Myocyte (in vitro differentiated cells): ENCODE measurements around the gene CITED4. TPM values are rescaled to one million over a fixed set of nuclear protein-coding genes. Genes with fewer than 3 reads are reported as not detected.

ENCODE experiments used
- DNase-seq: peaks from one replicate; pipeline ENCODE4 v3.0.0-alpha.2; 2012; ENCODE audit warnings: low read depth
- total RNA-seq: library from RNA; depleted of rRNA; stranded (reverse); fragments of >200 nt; gene quantifications from 2 replicates; pipeline ENCODE4 v1.2.3, GENCODE V29; 2014

The CITED4 gene
- total RNA-seq, 1 donor from 2014 or later: 4.9 TPM

DNA sequence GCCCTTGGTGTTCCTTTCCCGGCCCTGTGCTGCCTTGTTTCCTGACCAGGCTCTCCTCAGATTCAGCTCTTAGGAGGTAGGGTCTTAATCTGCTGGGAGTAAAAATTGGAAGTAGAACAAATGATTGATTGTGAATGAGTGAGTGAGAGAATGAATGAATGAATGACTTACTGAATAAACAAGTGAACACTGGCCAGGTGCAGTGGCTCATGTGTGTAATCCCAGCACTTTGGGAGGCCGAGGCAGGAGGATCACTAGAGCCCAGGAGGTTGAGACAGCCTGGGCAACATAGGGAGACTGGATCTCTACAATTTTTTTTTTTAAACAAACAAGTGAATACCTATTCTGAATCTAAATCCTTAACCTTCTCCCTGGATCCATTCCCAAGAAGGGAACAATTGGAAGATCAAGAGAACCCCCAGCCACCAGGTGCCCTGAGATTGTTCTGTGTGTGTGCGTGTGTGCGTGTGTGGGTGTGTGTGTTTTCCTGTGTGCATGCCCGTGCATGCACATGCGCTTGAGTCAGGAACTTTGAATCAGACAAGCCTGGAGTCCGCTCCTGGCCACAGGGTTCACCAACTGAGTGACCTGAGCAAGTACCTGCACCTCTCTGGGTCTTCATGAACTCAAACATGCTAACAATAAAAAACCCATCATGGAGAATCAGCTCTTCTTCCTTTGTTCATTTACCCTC, 24.3 kb upstream of the CITED4 start:
- no peak for DNase-seq

DNA sequence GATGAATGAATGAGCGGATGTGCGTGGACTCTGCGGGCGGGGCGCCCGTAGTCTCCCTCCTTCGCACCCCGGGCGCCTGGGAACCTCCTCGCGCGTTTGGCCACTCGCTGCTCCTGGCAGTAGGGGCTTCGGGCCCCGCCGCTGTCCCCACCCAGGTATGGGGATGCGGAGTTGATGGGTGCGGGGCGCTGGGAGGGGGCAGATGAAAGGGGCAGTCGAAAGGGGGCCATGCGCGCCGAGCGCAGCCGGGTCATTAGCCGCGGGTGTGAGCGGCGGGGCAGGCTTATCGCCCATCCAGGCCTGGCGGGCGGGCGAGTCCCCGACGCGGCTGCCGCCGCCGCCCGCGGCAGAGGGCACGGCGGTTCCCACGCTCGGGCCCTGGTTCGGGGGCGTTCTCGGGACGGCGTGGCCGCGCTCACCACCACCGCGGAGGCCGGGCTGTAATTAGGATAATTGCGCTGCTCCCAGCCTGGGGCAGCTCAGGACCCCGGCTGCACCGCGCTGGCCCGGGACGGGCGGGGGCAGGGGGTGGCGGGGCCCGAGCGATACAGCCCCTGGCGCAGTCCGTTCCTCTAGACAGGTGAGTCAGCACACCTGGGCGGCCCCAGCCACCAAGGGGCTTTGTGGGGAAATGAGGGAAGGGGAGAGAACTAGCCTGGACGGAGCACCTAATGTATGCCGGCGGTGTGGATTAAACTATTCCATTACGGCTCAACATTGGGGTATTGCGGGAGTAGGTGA, 22.1 kb upstream of the CITED4 start:
- no peak for DNase-seq

DNA sequence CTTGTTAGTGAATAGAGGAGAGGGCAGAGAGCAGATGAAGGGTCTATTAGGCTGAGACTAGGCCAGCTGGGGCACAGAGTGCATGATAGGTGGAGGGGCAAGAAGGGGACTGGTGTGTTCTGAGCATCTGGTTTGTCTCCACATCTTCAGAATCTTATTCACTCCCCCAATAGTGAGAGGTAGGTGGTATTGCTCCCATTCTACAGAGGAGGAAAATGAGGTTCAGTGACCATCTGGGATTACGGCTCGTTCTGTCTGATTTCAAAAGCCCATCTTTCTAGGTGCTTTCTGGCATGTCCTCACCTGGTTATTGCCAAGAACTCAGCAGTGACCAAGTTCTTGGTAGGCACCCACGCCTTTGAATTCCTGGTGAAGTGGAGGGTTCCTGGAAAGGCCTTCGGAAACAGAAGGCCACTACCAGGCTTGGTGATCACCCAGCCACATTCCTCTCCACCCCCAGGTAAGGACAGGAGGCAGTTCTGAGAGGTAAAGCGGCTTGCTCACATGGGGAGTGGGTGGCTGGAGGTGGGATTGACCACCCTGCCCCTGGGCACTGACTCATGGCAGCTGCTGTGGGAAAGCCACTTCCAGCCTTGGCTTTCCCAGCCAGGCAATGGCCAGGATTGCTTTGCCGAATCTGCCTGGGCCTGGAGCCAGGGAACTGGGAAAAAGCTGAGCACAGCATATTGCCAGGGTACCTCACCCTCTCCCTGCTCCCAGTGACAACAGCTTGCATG, 18.8 kb upstream of the CITED4 start:
- DNase-seq: no peak

DNA sequence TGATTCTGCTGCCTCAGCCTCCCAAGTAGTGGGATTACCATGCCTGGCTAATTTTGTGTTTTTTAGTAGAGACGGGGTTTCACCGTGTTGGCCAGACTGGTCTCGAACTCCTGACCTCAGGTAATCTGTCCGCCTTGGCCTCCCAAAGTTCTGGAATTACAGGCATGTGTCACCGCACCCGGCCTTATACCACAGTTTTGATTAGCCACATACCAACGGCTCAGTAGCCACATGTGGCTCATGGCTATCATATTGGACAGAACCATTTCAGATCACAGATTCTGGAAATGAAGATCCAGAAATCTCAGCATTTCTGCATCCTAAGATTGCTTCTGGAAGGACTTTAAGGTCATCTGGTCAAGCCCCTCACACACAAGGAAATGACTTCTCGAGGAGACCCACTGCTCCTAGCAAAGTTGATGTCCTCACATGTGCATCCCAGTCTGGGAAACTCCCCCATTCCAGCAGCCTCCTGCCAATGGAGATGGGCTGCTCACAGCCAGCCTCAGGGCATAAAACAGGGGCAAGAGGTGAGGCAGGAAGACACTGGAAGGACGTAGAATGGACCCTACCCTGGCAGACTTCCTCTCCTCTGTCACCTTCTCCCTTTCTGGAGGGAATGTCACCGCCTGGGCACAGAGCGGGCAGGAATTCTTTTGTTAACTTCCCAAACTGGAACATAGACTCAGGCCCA, 17.5 kb upstream of the CITED4 start:
- no peak for DNase-seq

DNA sequence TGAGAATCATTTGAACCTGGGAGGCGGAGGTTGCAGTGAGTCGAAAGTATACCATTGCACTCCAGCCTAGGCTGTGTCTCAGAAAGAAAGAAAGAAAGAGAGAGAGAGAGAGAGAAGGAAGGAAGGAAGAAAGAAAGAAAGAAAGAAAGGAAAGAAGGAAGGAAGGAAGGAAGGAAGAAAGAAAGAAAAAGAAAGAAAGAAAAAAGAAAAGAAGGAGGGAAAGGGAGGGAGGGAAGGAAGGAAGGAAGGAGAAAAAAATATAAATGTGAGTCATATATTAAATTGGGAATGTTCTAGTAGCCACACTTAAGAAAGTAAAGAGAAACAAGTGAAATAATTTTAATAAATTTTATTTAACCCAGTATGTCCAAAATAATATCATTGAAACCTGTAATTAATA, 16.7 kb upstream of the CITED4 start:
- DNase-seq: no peak

DNA sequence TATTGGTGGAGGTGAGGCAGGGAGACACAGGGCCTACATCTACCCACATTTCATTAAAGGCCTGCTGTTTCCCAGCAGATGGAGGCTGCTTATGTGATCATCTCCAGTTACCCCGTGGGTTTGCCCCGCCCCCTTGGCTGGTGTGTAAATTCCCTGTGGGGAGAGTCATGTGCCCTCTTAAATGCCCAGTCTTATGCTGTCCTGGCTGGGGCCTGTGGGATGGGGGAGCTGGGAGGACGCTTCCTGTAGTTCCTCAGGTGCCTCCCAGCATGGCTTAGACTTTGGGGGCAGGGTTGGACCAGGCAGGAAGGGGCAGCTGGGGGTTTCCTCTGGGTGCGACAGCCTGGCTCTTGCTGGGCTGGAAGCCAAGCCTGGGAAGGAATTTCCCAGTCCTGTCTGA, 15.5 kb upstream of the CITED4 start:
- peak; percentile 91 for DNase-seq

DNA sequence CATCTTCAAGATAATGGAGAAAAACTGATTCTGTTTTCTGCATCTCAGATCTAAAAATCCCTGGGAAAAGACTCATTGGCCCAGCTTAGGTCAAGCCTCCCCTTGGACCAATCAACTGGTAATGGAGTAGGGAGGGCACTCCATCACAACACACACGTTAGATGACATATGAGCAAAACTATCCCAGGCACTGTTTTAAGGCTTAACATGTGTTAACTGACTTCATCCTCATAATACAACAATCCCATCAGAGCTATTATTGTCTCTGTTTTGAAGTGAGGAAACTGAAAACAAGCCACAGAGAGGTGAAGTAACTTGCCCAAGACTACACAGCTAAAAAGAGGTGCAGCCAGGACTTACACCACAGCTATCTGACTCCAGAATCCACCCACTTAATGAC, 14.7 kb upstream of the CITED4 start:
- no peak for DNase-seq

DNA sequence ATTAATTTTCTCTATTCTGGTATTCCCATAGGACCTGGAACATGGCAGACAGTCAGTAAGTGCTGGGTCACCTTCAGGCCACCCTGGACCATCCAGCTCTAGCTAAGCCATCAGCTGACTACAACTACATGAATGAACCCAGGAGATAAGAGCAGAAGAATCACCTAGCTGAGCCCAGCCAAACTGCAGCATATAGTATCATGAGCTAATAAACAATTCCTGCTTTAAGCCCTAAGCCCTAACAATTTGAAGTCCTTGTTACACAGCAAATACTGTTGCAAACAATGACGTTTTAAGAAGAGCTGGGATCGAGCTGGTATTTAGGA, 14.2 kb upstream of the CITED4 start:
- DNase-seq: no peak

DNA sequence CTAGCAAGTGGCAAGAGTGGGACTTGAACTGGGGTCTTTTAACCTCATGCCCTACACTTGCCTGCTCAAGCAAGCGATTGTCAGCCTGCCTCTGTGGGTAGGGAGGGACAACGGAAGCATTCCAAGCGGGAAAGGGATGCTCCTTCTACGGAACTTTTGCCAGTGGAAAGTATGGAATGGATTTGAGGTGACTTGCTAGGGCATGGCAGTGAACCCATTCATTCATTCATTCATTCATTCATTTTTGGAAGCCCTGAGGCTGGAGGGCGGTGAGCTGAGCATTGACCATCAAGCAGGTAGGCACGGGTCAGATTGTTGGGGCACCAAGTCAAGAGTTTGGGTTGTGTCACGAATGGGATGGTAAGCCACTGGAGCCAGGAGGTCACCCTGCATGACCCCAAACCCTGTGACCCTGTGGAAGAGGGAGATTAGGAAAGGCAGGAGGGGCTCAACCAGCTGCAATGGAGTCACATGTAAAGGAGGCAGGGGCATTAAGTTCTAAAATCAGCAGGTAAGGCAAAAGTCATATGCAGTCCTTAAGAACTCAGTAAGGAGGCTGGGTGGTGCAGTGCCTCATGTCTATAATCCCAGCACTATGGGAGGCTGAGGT, 11.8 kb upstream of the CITED4 start:
- no peak for DNase-seq

DNA sequence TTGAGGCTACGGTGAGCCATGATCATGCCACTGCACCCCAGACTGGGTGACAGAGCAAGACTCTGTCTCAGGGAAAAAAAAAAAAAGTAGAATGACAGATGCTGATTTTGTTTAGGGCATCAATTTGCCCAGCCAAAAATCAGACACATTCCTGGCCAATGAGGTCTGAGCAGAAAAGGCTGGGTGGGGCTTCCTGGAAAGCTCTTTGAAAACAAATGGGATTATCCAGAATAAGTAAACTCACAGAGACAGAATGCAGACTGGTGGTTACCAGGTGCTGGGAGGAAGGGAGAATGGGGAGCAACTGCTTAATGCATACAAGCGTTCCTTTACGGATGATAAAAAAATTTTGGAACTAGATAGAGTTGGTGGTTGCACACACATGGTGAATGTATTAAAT, 10.1 kb upstream of the CITED4 start:
- no peak for DNase-seq

DNA sequence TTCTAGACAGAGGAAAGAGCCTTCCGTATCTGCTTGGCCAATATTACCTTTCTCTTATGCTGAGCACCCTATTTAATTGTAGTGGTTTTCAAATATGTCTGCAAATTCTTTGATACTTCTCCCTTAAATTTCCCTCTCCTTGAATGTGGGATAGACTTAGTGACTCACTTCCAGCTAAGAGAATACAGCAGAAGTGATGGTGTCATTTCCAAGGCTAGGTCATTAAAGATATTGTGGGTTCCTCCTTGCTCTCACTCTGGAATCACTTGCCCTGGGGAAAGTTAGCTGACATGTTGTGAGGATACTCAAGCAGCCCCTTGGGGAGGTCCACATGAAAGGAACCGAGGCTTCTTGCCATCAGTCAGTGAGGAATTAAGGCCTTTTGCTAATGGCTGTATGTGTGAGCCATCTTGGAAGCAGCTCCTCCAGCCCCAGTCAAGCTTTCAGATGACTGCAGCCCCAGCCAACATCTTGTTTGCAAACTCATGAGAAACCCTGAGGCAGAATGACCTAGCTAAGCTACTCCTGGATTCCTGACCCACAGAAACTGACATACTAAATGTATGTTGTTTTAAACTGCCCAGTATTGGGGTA, 8.1 kb upstream of the CITED4 start:
- DNase-seq: no peak

DNA sequence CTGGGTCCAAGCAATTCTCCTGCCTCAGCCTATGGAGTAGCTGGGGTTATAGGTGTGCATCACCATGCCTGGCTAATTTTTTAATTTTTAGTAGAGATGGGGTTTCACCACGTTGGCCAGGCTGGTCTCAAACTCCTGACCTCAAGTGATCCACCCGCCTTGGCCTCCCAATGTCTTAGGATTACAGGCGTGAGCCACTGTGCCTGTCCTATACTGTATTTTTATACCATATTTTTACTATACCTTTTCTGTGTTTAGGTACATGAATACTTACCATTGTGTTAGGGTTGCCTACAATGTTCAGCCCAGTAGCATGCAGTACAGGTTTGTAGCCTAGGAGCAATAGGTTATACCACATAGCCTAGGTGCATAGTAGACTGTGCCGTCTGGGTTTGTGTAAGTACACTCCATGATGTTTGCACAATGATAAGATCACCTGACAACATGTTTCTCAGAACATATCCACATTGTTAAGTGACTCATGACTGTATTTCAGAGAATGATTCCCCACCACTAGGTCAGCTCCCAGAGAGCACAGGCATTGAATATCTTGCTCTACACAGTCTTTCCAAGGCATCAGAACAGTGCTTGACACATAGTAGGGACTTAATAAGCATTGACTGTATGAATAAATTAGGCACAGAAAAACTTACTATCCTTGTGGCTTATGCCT, 6.0 kb upstream of the CITED4 start:
- no peak for DNase-seq

DNA sequence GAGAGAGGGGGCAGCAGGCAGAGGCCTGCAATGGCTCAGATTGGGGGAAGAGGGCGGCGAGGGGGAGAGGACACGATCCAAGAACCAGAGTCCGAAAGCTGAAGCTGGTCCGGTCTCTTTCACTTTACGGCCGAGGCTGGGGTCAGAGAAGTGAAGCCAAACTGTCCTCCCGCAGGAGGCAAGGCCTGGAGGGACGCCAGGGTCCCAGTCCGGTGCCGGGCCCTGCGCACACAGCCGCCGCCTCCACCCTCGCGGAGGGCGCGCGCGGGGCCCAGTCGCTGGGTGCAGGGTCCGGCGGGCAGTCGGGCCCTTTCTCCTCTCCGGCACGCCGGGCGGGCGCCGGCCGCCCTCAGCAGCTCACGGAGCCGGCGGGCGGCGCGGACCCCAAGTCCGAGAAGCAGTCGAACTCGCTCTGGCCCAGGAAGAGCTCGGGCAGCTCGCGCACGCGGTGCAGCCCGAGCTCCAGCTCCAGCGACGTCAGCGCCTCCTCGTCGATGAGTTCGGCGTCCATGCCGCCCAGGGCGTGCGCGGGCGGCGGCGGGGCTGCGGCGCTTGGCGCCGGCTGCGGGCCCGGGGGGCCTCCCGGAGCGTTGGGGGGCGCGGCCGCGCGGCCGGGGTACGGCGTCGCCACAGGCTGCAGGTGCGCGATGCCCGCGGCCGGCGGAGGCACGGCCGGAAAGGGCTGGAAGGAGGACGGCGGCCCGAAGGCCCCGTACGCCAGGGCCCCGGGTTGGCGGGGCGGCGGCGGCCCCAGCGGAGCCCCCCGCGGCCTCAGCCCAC, 749 bp downstream of the CITED4 start:
- no peak for DNase-seq

DNA sequence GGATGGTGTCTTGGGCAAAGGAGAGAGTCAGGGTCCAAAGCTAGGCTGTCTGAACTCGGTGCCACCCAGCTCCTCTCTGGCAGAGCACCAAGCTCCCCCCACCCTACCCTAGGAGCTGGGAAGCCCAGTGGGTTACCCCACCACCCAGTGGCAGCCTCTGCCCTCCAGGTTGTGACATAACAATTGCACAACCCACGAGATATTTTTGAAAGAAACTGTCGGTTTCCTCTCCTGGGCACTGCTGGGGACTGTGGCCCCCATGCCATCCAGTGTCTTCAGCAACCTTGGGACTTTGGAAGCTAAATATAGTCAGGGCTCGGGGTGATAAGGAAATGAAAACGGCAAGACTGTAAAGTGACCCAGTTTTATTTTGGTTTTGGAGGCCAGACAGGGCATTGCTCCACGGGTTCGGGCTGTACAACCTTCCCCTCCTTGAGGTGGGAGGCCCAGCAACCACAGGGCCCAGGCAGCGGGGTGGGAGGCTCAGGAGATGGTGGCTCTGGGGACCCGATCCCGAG, 1.4 kb downstream of the CITED4 start:
- DNase-seq: no peak

DNA sequence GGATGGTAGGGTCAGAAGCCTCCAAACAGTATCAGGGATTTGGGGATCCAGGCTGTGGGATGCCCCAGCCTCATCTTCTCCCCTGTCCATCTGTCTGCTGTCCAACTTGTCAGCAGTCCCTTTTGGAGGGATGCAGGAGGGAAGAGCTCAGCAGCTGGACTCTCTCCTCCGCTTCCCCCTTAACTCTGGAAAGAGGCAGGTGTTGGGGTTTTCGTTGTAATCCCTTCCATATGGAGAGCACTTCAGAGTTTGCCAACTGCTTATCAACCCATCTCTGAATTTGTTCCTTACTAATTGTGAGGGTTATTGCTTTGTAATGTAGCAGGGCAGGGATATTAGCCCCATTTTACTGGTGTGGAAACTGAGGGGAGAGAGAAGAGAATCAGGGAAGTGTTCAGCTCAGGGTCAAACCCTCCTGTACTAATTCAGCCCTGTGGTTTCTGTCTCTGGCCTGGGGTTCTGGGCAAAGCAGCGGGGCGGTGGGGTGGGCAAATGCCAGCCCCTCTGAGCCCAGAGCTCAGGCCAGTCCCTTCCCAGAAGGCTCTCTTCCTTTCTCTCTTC, 3.2 kb downstream of the CITED4 start:
- no peak for DNase-seq

DNA sequence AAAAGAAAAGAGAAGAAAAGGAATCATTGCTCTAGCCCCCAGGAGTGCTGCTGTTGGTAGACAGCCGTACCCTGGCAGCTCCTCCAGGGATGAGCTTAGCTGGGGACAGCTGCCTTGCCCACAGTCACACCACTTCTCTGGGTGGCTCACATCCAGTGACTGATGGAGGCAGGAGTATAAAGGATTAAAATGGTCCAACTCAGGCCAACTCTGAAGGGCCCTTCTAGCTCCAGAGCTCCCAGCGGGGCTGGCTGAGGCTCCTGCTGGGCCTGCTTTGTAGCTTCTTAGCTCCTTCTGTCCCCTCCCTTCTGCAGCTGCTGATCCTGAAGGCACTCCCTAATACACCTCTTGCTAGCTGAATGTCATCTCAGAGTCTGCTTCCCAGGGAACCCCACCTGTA, 4.4 kb downstream of the CITED4 start:
- peak; percentile 87 for DNase-seq

DNA sequence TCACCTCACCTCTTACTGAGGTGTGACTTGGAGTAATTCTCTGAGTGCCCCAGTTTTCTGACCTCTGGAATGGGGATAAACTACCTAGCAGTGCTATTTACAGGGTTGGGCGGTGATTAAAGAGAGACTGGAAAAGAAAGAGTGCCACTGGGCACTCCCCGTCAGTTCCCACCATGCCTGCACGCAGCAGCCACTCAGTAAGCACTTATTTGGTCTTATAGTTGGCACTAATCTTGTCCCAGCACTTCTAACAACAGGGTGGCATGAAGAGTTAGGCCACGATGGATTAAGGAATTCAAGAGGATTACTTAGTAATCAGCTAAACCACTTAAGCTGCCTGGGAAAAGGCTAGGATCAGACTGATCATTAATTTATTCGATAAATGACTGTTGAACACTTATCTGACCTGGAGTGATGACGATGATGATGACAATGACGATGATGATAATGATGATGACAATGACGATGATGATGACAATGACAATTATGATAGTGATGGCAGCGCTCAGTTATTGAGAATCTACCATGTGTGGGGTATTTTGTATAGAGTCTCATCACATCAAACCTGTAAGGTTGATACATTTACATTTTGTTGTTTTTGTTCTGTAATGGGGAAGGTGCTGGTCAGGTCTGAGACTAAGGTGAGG, 5.4 kb downstream of the CITED4 start:
- no peak for DNase-seq

DNA sequence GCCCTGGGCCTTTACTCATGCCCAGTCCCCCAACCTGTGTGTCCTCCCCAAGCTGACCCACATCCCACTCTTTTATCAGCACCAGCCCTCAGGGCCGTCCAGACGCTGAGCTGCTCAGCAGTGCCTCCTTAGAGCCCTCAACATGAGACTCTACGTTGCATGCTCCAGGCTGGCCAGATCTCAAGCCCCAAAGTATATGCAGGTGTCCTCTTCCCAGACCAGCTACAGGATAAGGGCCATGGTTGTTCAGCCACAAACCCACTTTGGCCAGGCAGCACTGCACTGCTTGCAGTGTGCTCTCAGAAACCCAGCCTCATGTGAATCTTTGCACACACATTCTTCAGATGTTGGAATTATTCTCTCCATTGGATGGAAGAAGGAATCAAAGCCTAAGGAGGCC, 6.0 kb downstream of the CITED4 start:
- no peak for DNase-seq

DNA sequence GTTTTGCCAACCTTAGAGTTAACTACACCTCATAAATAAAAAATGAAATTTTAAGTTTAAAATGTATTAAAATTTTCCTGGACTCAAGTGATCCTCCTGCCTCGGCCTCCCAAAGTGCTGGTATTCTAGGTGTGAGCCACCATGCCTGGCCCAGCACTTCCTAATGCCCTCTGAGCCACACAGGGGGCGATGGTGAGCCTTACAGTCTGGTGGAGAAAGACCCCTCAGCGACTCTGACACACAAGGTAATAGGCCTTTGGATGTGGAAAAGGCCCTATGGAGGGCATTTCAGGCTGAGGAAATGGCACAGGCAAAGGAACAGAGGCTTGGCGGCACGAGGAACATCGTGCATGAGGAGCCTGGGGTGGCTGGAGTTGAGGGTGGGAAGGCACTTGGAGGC, 6.7 kb downstream of the CITED4 start:
- no peak for DNase-seq
